ENCODE measurements around the gene BTC.

DNA sequence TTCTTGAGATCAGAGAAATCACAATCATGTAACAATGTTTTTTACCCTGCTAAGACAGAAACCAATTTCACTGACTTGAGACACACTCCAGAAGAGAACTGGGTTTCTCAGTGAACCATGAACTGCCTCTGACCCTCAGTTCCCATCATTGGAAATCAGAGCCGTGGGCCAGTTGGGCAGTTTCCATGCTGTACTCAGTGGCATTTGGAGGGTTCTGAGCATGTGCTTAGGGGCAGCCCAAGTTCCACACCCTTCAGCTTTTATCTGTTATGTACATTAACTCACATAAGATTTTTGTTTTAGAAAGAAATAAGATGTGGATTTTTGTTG lies 77.9 kb downstream of the BTC start:
- no peak for TF ChIP-seq EP300 (IDR thresholded peaks at IDR 0.05; ENCODE audit: borderline replicate concordance)
- TF ChIP-seq TCF12 (IDR thresholded peaks at IDR 0.05; ENCODE audit: low read depth): no peak
- TF ChIP-seq, protein P1, sequence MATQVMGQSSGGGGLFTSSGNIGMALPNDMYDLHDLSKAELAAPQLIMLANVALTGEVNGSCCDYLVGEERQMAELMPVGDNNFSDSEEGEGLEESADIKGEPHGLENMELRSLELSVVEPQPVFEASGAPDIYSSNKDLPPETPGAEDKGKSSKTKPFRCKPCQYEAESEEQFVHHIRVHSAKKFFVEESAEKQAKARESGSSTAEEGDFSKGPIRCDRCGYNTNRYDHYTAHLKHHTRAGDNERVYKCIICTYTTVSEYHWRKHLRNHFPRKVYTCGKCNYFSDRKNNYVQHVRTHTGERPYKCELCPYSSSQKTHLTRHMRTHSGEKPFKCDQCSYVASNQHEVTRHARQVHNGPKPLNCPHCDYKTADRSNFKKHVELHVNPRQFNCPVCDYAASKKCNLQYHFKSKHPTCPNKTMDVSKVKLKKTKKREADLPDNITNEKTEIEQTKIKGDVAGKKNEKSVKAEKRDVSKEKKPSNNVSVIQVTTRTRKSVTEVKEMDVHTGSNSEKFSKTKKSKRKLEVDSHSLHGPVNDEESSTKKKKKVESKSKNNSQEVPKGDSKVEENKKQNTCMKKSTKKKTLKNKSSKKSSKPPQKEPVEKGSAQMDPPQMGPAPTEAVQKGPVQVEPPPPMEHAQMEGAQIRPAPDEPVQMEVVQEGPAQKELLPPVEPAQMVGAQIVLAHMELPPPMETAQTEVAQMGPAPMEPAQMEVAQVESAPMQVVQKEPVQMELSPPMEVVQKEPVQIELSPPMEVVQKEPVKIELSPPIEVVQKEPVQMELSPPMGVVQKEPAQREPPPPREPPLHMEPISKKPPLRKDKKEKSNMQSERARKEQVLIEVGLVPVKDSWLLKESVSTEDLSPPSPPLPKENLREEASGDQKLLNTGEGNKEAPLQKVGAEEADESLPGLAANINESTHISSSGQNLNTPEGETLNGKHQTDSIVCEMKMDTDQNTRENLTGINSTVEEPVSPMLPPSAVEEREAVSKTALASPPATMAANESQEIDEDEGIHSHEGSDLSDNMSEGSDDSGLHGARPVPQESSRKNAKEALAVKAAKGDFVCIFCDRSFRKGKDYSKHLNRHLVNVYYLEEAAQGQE (IDR thresholded peaks at IDR 0.05; ENCODE audit: low read depth): no peak
- no peak for TF ChIP-seq CEBPB (IDR thresholded peaks at IDR 0.05)
- no peak for TF ChIP-seq NFIC (IDR thresholded peaks at IDR 0.05)
- TF ChIP-seq TAF1 (IDR thresholded peaks at IDR 0.05; ENCODE audit: low read depth): no peak
- TF ChIP-seq, protein P2, sequence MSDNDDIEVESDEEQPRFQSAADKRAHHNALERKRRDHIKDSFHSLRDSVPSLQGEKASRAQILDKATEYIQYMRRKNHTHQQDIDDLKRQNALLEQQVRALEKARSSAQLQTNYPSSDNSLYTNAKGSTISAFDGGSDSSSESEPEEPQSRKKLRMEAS (IDR thresholded peaks at IDR 0.05): no peak
- TF ChIP-seq TEAD4 (IDR thresholded peaks at IDR 0.05): no peak
- TF ChIP-seq RAD21 (IDR thresholded peaks at IDR 0.05; ENCODE audit: low read depth): no peak
- no peak for TF ChIP-seq FOXM1 (IDR thresholded peaks at IDR 0.05; ENCODE audit: borderline replicate concordance, low read depth)
- TF ChIP-seq, protein P3, sequence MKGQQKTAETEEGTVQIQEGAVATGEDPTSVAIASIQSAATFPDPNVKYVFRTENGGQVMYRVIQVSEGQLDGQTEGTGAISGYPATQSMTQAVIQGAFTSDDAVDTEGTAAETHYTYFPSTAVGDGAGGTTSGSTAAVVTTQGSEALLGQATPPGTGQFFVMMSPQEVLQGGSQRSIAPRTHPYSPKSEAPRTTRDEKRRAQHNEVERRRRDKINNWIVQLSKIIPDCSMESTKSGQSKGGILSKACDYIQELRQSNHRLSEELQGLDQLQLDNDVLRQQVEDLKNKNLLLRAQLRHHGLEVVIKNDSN (IDR thresholded peaks at IDR 0.05): no peak
- TF ChIP-seq YY1 (IDR thresholded peaks at IDR 0.05; ENCODE audit: low read depth): no peak
- TF ChIP-seq CREB1 (IDR thresholded peaks at IDR 0.05; ENCODE audit: low read depth): no peak
